Activated CD4-positive, alpha-beta T cell treated with anti-CD3 and anti-CD28 coated beads for 36 hours (primary cell): ENCODE measurements around the gene IL20. TPM values are rescaled to one million over a fixed set of nuclear protein-coding genes. Genes with fewer than 3 reads are reported as not detected.

Experiments used
- ATAC-seq: fragments of 200-7000 bp; cut with Tn5 transposase; one replicate; pipeline ENCODE4 v1.10.0; 2021; ENCODE audit warnings: mild to moderate bottlenecking, moderate library complexity
- CTCF ChIA-PET: fragments of 350-600 bp; sonication (Branson Sonifier 250); formaldehyde crosslinking; loops from one replicate; lab custom pipeline; 2021; ENCODE audit warnings: antibody characterized with exemption; lab: Charles Lee
- POLR2A ChIA-PET: fragments of 350-600 bp; sonication (Branson Sonifier 250); formaldehyde crosslinking; loops from one replicate; lab custom pipeline; 2021; ENCODE audit warnings: antibody characterized with exemption, inconsistent platforms; lab: Charles Lee
- DNase-seq: peaks from one replicate; pipeline ENCODE4 v3.0.0-alpha.2; 2020
- H3K27ac Mint-ChIP-seq: one replicate; pipeline ENCODE4 v1.8.0; 2021; ENCODE audit warnings: mixed read lengths
- H3K27me3 Mint-ChIP-seq: one replicate; pipeline ENCODE4 v1.8.0; 2021; ENCODE audit warnings: mixed read lengths
- H3K36me3 Mint-ChIP-seq: one replicate; pipeline ENCODE4 v1.8.0; 2021; ENCODE audit warnings: low read depth, mixed read lengths
- H3K4me1 Mint-ChIP-seq: one replicate; pipeline ENCODE4 v1.8.0; 2021; ENCODE audit warnings: mixed read lengths
- H3K4me3 Mint-ChIP-seq: one replicate; pipeline ENCODE4 v1.8.0; 2021; ENCODE audit warnings: mild to moderate bottlenecking, moderate library complexity, mixed read lengths
- H3K9me3 Mint-ChIP-seq: one replicate; pipeline ENCODE4 v1.8.0; 2021; ENCODE audit warnings: low read depth, mixed read lengths
- intact Hi-C, 2 experiments: fragments of 100-400 bp; cut with DNase I in 1 of 2; cut with micrococcal nuclease in 1 of 2; formaldehyde crosslinking; loops; one replicate each; pipeline versions ENCODE4 v1.14.2 to v1.15.1; 2022 to 2024; cut with DNase I, micrococcal nuclease
- total RNA-seq, 2 experiments: library from RNA; stranded (reverse); gene quantifications; one replicate each; pipeline ENCODE4 v1.2.3, GENCODE V29; 2021

Gene IL20
- total RNA-seq, 2 experiments from 2014 or later: not detected

GRCh38 chr1:206901944-206902343, 36.5 kb downstream of the IL20 start:
- no peak for ATAC-seq
- DNase-seq: no peak
- peaks cover 48% of the 10 kb centered on the region for H3K36me3 Mint-ChIP-seq
- POLR2A ChIA-PET: no interaction called here
- CTCF ChIA-PET: interaction anchor here (1.4 to 5.2 kb wide), 2 partner anchors 10 to 31 kb away, joined by 4 to 30 read pairs; no protein-coding TSS in a partner anchor
- H3K9me3 Mint-ChIP-seq: no peaks in the 10 kb centered on the region
- peaks cover 89% of the 10 kb centered on the region for H3K4me1 Mint-ChIP-seq
- H3K4me3 Mint-ChIP-seq: no peak overlapping the region
- H3K27me3 Mint-ChIP-seq: no peaks in the 10 kb centered on the region
- H3K27ac Mint-ChIP-seq: no peak overlapping the region
- intact Hi-C loops: no loop called here

GRCh38 chr1:206902702-206903101, 37.3 kb downstream of the IL20 start:
- Mint-ChIP-seq H3K9me3 (no peaks in the 10 kb centered on the region), H3K4me1 (peaks cover 89% of the 10 kb centered on the region), H3K27me3 (no peaks in the 10 kb centered on the region), H3K4me3 (no peak overlapping the region), H3K27ac (no peak overlapping the region), H3K36me3 (peaks cover 47% of the 10 kb centered on the region)
- ChIA-PET CTCF (interaction anchor here (5.2 kb wide), 1 partner anchor 9 kb away, joined by 30 read pairs; no protein-coding TSS in a partner anchor), POLR2A (no interaction called here)
- ATAC-seq (no peak), DNase-seq (no peak)
- intact Hi-C loops: no loop called here

GRCh38 chr1:206903687-206904086, 38.3 kb downstream of the IL20 start:
- Mint-ChIP-seq H3K9me3 (no peaks in the 10 kb centered on the region), H3K4me3 (no peak overlapping the region), H3K36me3 (peaks cover 54% of the 10 kb centered on the region), H3K4me1 (peaks cover 88% of the 10 kb centered on the region), H3K27me3 (no peaks in the 10 kb centered on the region), H3K27ac (peak overlapping the region; percentile 27)
- DNase-seq (no peak), ATAC-seq (no peak)
- intact Hi-C loops: loop anchor here in 1 of 2 experiments (2.0 kb wide), 1 partner anchor 87 kb away; no protein-coding TSS in a partner anchor
- POLR2A ChIA-PET: interaction anchor here (0.7 kb wide), 1 partner anchor 167 kb away, joined by 3 read pairs; no protein-coding TSS in a partner anchor
- CTCF ChIA-PET: interaction anchor here (0.6 to 5.2 kb wide), 2 partner anchors 8 to 16 kb away, joined by 3 to 30 read pairs; no protein-coding TSS in a partner anchor

GRCh38 chr1:206904423-206905142, 39.2 kb downstream of the IL20 start:
- Mint-ChIP-seq H3K9me3 (no peaks in the 10 kb centered on the region), H3K36me3 (peaks cover 56% of the 10 kb centered on the region), H3K4me3 (peak overlapping the region; percentile 27), H3K27me3 (no peaks in the 10 kb centered on the region), H3K4me1 (peaks cover 85% of the 10 kb centered on the region), H3K27ac (peak overlapping the region; percentile 87)
- ChIA-PET POLR2A (interaction anchor here (0.7 to 1.1 kb wide), 2 partner anchors 20 to 136 kb away, joined by 3 to 4 read pairs; no protein-coding TSS in a partner anchor), CTCF (interaction anchor here (0.6 to 3.1 kb wide), 13 partner anchors 9 to 190 kb away, joined by 3 to 21 read pairs (median 4); partner anchors contain the start of gene IL20)
- DNase-seq (no peak), ATAC-seq (no peak)
- intact Hi-C loops: loop anchor here (1.0 to 2.0 kb wide), 2 partner anchors 7 to 88 kb away; partner anchors contain the start of gene IL24 (in 2 of the 2)

- intact Hi-C loops: loop anchor here (1.0 to 2.0 kb wide), 2 partner anchors 8 to 89 kb away; partner anchors contain the start of gene IL24 (in 2 of the 2)
Measured at GRCh38 chr1:206905295-206906164, 40.1 kb downstream of the IL20 start.

GRCh38 chr1:206907304-206907991, 42.0 kb downstream of the IL20 start:
- Mint-ChIP-seq H3K36me3 (peaks cover 49% of the 10 kb centered on the region), H3K9me3 (no peaks in the 10 kb centered on the region), H3K4me3 (no peak overlapping the region), H3K4me1 (peaks cover 86% of the 10 kb centered on the region), H3K27ac (no peak overlapping the region), H3K27me3 (no peaks in the 10 kb centered on the region)
- DNase-seq (no peak), ATAC-seq (no peak)
- ChIA-PET CTCF (interaction anchor here (0.6 to 3.3 kb wide), 18 partner anchors 10 to 1704 kb away, joined by 3 to 24 read pairs (median 14); partner anchors contain the start of genes FCMR, IL20 and IL24), POLR2A (no interaction called here)
- intact Hi-C loops: no loop called here

More at GRCh38 chr1:206905295-206906164, 40.1 kb downstream of the IL20 start:
- peaks cover 86% of the 10 kb centered on the region for H3K4me1 Mint-ChIP-seq
- H3K4me3 Mint-ChIP-seq: peak overlapping the region; percentile 27
- H3K9me3 Mint-ChIP-seq: no peaks in the 10 kb centered on the region
- H3K36me3 Mint-ChIP-seq: peaks cover 50% of the 10 kb centered on the region
- ChIA-PET CTCF (interaction anchor here (0.6 to 3.1 kb wide), 35 partner anchors 8 to 328 kb away, joined by 3 to 21 read pairs (median 4); partner anchors contain the start of genes FCMR, IL20 and IL24), POLR2A (interaction anchor here (0.6 to 1.2 kb wide), 6 partner anchors 8 to 137 kb away, joined by 3 to 8 read pairs (median 4); partner anchors contain the start of gene IL24)
- DNase-seq: peak; percentile 76
- H3K27me3 Mint-ChIP-seq: no peaks in the 10 kb centered on the region
- H3K27ac Mint-ChIP-seq: peak overlapping the region; percentile 87
- ATAC-seq: peak; percentile 93

- Mint-ChIP-seq H3K27ac (no peak overlapping the region), H3K9me3 (no peaks in the 10 kb centered on the region), H3K36me3 (peaks cover 48% of the 10 kb centered on the region), H3K4me1 (peaks cover 86% of the 10 kb centered on the region), H3K27me3 (no peaks in the 10 kb centered on the region), H3K4me3 (no peak overlapping the region)
- no peak for DNase-seq
- ChIA-PET CTCF (interaction anchor here (0.9 to 3.3 kb wide), 22 partner anchors 11 to 273 kb away, joined by 3 to 24 read pairs (median 7); partner anchors contain the start of genes DYRK3, FCMR, IL20 and IL24), POLR2A (interaction anchor here (0.6 kb wide), 1 partner anchor 223 kb away, joined by 3 read pairs; the partner anchor contains the start of gene MAPKAPK2)
- ATAC-seq: no peak
- intact Hi-C loops: loop anchor here in 1 of 2 experiments (2.0 kb wide), 1 partner anchor 17 kb away; no protein-coding TSS in a partner anchor
Measured at GRCh38 chr1:206908038-206908437, 42.6 kb downstream of the IL20 start.

- DNase-seq: peak; percentile 73
- H3K4me1 Mint-ChIP-seq: peaks cover 88% of the 10 kb centered on the region
- peaks cover 35% of the 10 kb centered on the region for H3K36me3 Mint-ChIP-seq
- ATAC-seq: peak; percentile 27
- intact Hi-C loops: loop anchor here in 1 of 2 experiments (2.0 kb wide), 1 partner anchor 19 kb away; no protein-coding TSS in a partner anchor
- no peaks in the 10 kb centered on the region for H3K9me3 Mint-ChIP-seq
- CTCF ChIA-PET: interaction anchor here (0.7 to 3.3 kb wide), 42 partner anchors 9 to 962 kb away, joined by 3 to 24 read pairs (median 6); partner anchors contain the start of genes DYRK3, FCMR, IKBKE and IL10
- no peaks in the 10 kb centered on the region for H3K27me3 Mint-ChIP-seq
- POLR2A ChIA-PET: interaction anchor here (0.6 to 0.7 kb wide), 2 partner anchors 13 to 107 kb away, joined by 3 read pairs; no protein-coding TSS in a partner anchor
- peak overlapping the region; percentile 62 for H3K4me3 Mint-ChIP-seq
- H3K27ac Mint-ChIP-seq: peak overlapping the region; percentile 64
Measured at GRCh38 chr1:206909161-206909882, 43.9 kb downstream of the IL20 start.

GRCh38 chr1:206909883-206910318, 44.5 kb downstream of the IL20 start:
- DNase-seq (no peak), ATAC-seq (no peak)
- ChIA-PET POLR2A (interaction anchor here (0.6 kb wide), 1 partner anchor 108 kb away, joined by 3 read pairs; no protein-coding TSS in a partner anchor), CTCF (interaction anchor here (0.7 to 3.3 kb wide), 30 partner anchors 9 to 961 kb away, joined by 3 to 24 read pairs (median 6); partner anchors contain the start of genes DYRK3, FCMR, IKBKE and IL10)
- intact Hi-C loops: loop anchor here in 1 of 2 experiments (2.0 to 10.0 kb wide), 4 partner anchors 13 to 435 kb away; partner anchors contain the start of genes IKBKE and IL24
- H3K27me3 Mint-ChIP-seq: no peaks in the 10 kb centered on the region
- peaks cover 88% of the 10 kb centered on the region for H3K4me1 Mint-ChIP-seq
- no peaks in the 10 kb centered on the region for H3K9me3 Mint-ChIP-seq
- peaks cover 32% of the 10 kb centered on the region for H3K36me3 Mint-ChIP-seq
- H3K27ac Mint-ChIP-seq: no peak overlapping the region
- peak overlapping the region; percentile 24 for H3K4me3 Mint-ChIP-seq
